Measurements from ENCODE around the gene CERT1.

GRCh38 chr5:75496026-75496425 lies 15.4 kb downstream of the CERT1 start:
- TF ChIP-seq CTCF (IDR thresholded peaks at IDR 0.05; ENCODE audit: low read depth, low read length, poor library complexity, severe bottlenecking) (no peak), EZH2phosphoT487 (IDR thresholded peaks at IDR 0.05; ENCODE audit: borderline replicate concordance, low read length) (no peak)
